B cell (primary cell): ENCODE data around the gene STK35.

Source experiments
- CTCF ChIP-seq: fragments of 200-600 bp; IDR thresholded peaks from one replicate; pipeline ENCODE4 v1.8.0; 2022; ENCODE audit warnings: antibody characterized with exemption, mild to moderate bottlenecking
- EZH2 ChIP-seq: IDR thresholded peaks from 2 replicates; pipeline ENCODE4 v1.6.1; 2012; ENCODE audit warnings: borderline replicate concordance, low read depth, mild to moderate bottlenecking, moderate library complexity, low read length; ENCODE audit not compliant: insufficient read depth, poor library complexity, severe bottlenecking

- TF ChIP-seq CTCF (no peak), EZH2 (no peak)
These were observed 43.7 kb downstream of the STK35 start for GRCh38 chr20:2145376-2145775.
